Spleen (tissue), 11 donors: ENCODE measurements around the gene GPRC5B. TPM values are rescaled to one million over a fixed set of nuclear protein-coding genes. Genes with fewer than 3 reads are reported as not detected.

ENCODE experiments used
- DNase-seq: peaks from one replicate; pipeline ENCODE4 v3.0.0-alpha.2; 2020
- H3K27ac ChIP-seq, 8 donors: fragments of 200-600 bp; sonication (generic) in 7 of 8; 1 replicate in 4 of 8; 2 replicates in 4 of 8; pipeline versions ENCODE4 v1.5.0 to v1.8.0; 2016 to 2021; ENCODE audit warnings: inconsistent platforms in 4 of 8, mild to moderate bottlenecking in 4 of 8, moderate library complexity in 1 of 8
- H3K27me3 ChIP-seq, 7 donors: fragments of 200-600 bp; sonication (generic) in 6 of 7; replicated peaks in 1 of 7; 1 replicate in 4 of 7; 2 replicates in 3 of 7; pipeline versions ENCODE4 v1.5.0 to v1.8.0; 2016 to 2021; ENCODE audit warnings: inconsistent platforms in 3 of 7, mild to moderate bottlenecking in 1 of 7
- H3K36me3 ChIP-seq, 6 donors: fragments of 200-600 bp; sonication (generic) in 5 of 6; 1 replicate in 4 of 6; 2 replicates in 2 of 6; pipeline versions ENCODE4 v1.5.0 to v1.8.0; 2016 to 2021; ENCODE audit warnings: inconsistent platforms in 2 of 6
- H3K4me1 ChIP-seq, 6 donors: fragments of 200-600 bp; sonication (generic) in 5 of 6; 1 replicate in 3 of 6; 2 replicates in 3 of 6; pipeline versions ENCODE4 v1.5.0 to v1.8.0; 2016 to 2021; ENCODE audit warnings: inconsistent platforms in 3 of 6
- H3K4me3 ChIP-seq, 8 donors: fragments of 200-600 bp; sonication (generic) in 7 of 8; 1 replicate in 4 of 8; 2 replicates in 4 of 8; pipeline versions ENCODE4 v1.5.0 to v1.8.0; 2016 to 2021; ENCODE audit warnings: inconsistent platforms in 4 of 8, mild to moderate bottlenecking in 4 of 8, moderate library complexity in 2 of 8
- H3K9me3 ChIP-seq, 8 donors: fragments of 200-600 bp; sonication (generic) in 7 of 8; 1 replicate in 4 of 8; 2 replicates in 4 of 8; pipeline versions ENCODE4 v1.5.0 to v1.8.0; 2016 to 2021; ENCODE audit warnings: inconsistent platforms in 4 of 8
- CTCF ChIP-seq, 11 experiments: fragments of 200-600 bp in 7 of 11; fragments of 450-650 bp in 4 of 11; sonication (generic) in 4 of 11; IDR thresholded peaks in 8 of 11; conservative IDR thresholded peaks in 3 of 11; 1 replicate in 7 of 11; 2 replicates in 4 of 11; pipeline versions ENCODE4 v1.4.0 to v1.8.0; 2016 to 2021; ENCODE audit warnings: antibody characterized with exemption in 11 of 11, inconsistent platforms in 4 of 11, mild to moderate bottlenecking in 1 of 11
- POLR2A ChIP-seq, 3 donors: fragments of 450-650 bp; IDR thresholded peaks; one replicate each; pipeline ENCODE4 v1.5.1; 2017; ENCODE audit warnings: antibody characterized with exemption in 3 of 3, mild to moderate bottlenecking in 1 of 3
- POLR2AphosphoS5 ChIP-seq, 3 donors: sonication (generic); formaldehyde crosslinking; IDR thresholded peaks; one replicate each; pipeline ENCODE4 v1.5.1; 2017; ENCODE audit warnings: antibody characterized with exemption in 3 of 3
- WGBS, 5 donors: extraction: QIAGEN DNeasy Blood & Tissue Kit in 3 of 5; methylation state at CpG; one replicate each; pipeline versions ENCODE4 v1.1.5 to v1.1.7; 2013 to 2018; 5-methylcytosine and 5-hydroxymethylcytosine counted together
- intact Hi-C: fragments of 100-400 bp; cut with DNase I; formaldehyde crosslinking; loops from one replicate; pipeline ENCODE4 v1.15.0; 2023; ENCODE audit warnings: low total_unique reads
- polyA plus RNA-seq, 3 donors: library from polyadenylated mRNA; stranded (reverse); fragments of 200-250 nt; gene quantifications; one replicate each; pipeline ENCODE4 v1.2.1, GENCODE V29; 2013
- total RNA-seq, 7 donors: library from RNA; depleted of rRNA in 3 of 7; stranded (reverse); fragments of >200 nt in 3 of 7; fragmentation: NEBNext Ultra II Directional in 4 of 7; extraction: Animal tissue kit (Norgen Biotek cat#: 25700) in 4 of 7; gene quantifications; one replicate each; pipeline versions ENCODE4 v1.1.0 to v1.2.1, GENCODE V29; 2016 to 2021
- donor health status: healthy with polysubstance abuse.
- donor health status: DM: no; HTN: no; CAD: no; lungs with moderate emphysema.
- donor health status: DM: no; HTN: no; CAD: no.
- donor health status: Bipolar disorder and iron deficiency.
- donor health status: healthy.
- donor health status: DM: no; HTN: no; CAD: no.
- donor health status: DM: yes; HTN: yes; CAD: no.

GPRC5B gene
- total and polyA plus RNA-seq, 10 donors: 4.0 to 8.6 (median 6.5) TPM

DNA sequence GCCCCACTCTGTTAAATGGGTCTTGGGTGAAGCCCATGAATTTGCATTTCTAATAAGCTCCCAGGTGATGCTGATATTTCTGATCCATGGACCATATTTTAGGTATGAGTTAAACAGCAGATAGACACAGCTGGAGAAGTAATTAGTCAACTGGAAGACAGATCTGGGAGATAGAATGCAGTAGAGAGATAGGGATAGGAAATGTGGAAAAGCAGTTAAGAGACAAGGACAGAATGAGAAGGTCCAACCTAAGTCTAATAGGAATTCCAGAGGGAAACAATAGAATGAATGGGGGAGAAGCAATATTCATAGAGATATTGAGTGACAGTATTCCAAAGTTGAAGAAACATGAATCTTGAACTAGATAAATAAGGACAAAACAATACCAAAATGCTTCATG, 71.7 kb downstream of the GPRC5B start:
- H3K36me3 ChIP-seq: no peaks in the 10 kb centered on the region
- H3K9me3 ChIP-seq: peaks cover 0 to 12% (median 11%) of the 10 kb centered on the region in 8 donors
- DNase-seq: no peak
- H3K27ac ChIP-seq: no peak overlapping the region
- no peaks in the 10 kb centered on the region for H3K27me3 ChIP-seq
- H3K4me1 ChIP-seq: no peaks in the 10 kb centered on the region
- intact Hi-C loops: no loop called here
- H3K4me3 ChIP-seq: no peak overlapping the region
- no peak for TF ChIP-seq CTCF (IDR thresholded peaks at IDR 0.05 in 8 of 11, conservative IDR thresholded peaks at IDR 0.05 in 3 of 11)

- Histone ChIP-seq H3K4me3 (no peak overlapping the region), H3K27me3 (no peaks in the 10 kb centered on the region), H3K36me3 (no peaks in the 10 kb centered on the region), H3K4me1 (no peaks in the 10 kb centered on the region), H3K27ac (no peak overlapping the region), H3K9me3 (peaks cover 0 to 25% (median 16%) of the 10 kb centered on the region in 8 donors)
- TF ChIP-seq POLR2AphosphoS5 (IDR thresholded peaks at IDR 0.05) (no peak), POLR2A (IDR thresholded peaks at IDR 0.05) (no peak), CTCF (IDR thresholded peaks at IDR 0.05 in 8 of 11, conservative IDR thresholded peaks at IDR 0.05 in 3 of 11) (no peak)
- no peak for DNase-seq
- 83 to 88% (median 85%) methylated on average over 13 of the region's 13 CpGs for WGBS, 5 donors
- intact Hi-C loops: no loop called here
Observed at GRCh38 chr16:19810817-19811731, 73.6 kb downstream of the GPRC5B start.

DNA sequence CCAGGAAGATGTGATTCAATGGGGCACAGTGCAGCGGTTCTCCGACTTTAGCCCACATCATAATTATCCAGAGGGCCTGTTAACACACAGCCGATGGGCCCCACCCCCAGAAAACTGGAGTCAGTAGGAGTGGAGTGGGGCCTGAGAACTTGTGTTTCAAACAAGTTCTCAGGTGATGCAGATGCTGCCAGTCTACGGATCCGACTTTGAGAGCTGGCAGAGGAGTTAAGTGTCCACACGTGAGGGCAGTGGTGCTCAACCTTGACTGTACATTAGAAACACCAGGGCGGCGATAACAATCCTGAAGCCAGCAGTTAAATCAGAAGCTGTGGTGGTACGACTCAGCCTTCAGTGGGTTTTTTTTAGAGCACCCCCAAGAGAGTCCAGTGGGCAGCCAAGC, 75.0 kb downstream of the GPRC5B start:
- no peak overlapping the region for H3K4me3 ChIP-seq
- H3K4me1 ChIP-seq: peaks cover 0 to 7% (median 5%) of the 10 kb centered on the region in 6 donors
- DNase-seq: no peak
- TF ChIP-seq POLR2A (IDR thresholded peaks at IDR 0.05) (no peak), POLR2AphosphoS5 (IDR thresholded peaks at IDR 0.05) (no peak), CTCF (IDR thresholded peaks at IDR 0.05 in 8 of 11, conservative IDR thresholded peaks at IDR 0.05 in 3 of 11) (no peak)
- H3K27me3 ChIP-seq: no peaks in the 10 kb centered on the region
- intact Hi-C loops: no loop called here
- H3K36me3 ChIP-seq: no peaks in the 10 kb centered on the region
- H3K9me3 ChIP-seq: peaks cover 0 to 36% (median 26%) of the 10 kb centered on the region in 8 donors
- 86 to 96% (median 91%) methylated on average over 8 to 9 of the region's 9 CpGs for WGBS, 5 donors
- no peak overlapping the region for H3K27ac ChIP-seq

- no peaks in the 10 kb centered on the region for H3K36me3 ChIP-seq
- peaks cover 0 to 36% (median 26%) of the 10 kb centered on the region in 8 donors for H3K9me3 ChIP-seq
- intact Hi-C loops: no loop called here
- no peak overlapping the region for H3K27ac ChIP-seq
- 44 to 64% (median 57%) methylated on average over 4 of the region's 4 CpGs for WGBS, 5 donors
- TF ChIP-seq POLR2A (IDR thresholded peaks at IDR 0.05) (no peak), POLR2AphosphoS5 (IDR thresholded peaks at IDR 0.05) (no peak), CTCF (IDR thresholded peaks at IDR 0.05 in 8 of 11, conservative IDR thresholded peaks at IDR 0.05 in 3 of 11) (no peak)
- no peaks in the 10 kb centered on the region for H3K27me3 ChIP-seq
- no peak for DNase-seq
- H3K4me3 ChIP-seq: no peak overlapping the region
- H3K4me1 ChIP-seq: peaks cover 0 to 13% (median 9%) of the 10 kb centered on the region in 6 donors
Observed at GRCh38 chr16:19809121-19809635, 75.5 kb downstream of the GPRC5B start.
